ENCODE data around the gene NELL1.

Gene NELL1

DNA sequence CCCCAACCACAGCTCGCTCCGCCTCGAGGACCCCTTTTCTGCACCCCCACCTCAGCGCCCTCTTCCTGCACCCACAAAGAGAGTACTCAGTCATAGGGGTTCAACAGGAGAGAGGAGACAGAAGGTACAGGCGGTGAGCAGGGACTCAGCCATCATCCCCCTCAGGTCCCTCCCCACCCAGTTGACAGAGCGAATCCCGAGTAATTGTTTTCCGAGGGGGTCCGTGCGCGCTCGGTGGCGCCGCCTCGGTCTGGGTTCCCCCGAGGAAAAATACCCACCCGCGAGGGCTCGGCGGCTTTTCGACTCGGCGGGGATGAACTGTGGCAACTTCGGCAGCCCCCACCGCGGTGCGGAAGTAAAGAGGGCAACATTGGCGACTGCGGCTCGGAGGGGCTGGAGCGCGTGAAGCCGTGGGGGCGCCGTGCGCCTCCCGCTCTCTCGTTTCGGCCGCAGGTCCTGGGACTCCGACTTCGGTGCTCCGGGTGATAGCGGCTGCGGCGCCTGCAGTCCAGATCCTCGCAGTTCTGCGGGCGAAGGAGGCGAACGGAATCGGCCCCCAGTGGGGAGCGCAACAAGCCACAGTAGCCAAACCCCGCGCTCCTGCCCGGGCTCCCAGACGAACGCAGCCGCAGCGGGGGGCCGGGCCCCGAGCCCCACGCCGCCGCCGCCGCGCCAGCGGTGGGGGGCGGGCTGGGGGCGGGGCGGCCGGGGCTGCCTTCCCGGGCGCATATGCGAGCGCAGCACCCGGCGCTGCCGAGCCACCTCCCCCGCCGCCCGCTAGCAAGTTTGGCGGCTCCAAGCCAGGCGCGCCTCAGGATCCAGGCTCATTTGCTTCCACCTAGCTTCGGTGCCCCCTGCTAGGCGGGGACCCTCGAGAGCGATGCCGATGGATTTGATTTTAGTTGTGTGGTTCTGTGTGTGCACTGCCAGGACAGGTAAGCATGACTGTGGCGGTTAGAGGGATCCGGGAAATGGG is at the start of gene NELL1:
Gene NELL1 (plus strand): TSS at position 743 of the 976 bp plus-strand sequence.
- no peak for FAIRE-seq

DNA sequence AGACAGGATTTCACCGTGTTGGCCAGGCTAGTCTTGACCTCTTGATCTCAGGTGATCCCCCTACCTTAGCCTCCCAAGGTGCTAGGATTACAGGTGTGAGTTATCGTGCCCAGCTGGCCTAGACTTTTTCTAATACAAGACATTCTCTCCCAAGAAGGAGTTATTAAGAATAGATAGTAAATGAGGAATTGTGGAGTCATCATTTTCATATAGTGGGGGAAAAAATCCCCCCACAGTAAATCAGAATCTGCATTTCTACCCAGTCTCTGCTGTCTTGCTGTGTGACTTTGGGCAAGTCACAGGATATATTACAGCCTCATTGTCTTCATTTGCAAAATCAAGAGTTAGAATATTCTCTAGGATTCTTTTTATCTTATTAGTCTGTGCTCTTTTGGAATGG is 48.4 kb upstream of the NELL1 start:
- FAIRE-seq: no peak

DNA sequence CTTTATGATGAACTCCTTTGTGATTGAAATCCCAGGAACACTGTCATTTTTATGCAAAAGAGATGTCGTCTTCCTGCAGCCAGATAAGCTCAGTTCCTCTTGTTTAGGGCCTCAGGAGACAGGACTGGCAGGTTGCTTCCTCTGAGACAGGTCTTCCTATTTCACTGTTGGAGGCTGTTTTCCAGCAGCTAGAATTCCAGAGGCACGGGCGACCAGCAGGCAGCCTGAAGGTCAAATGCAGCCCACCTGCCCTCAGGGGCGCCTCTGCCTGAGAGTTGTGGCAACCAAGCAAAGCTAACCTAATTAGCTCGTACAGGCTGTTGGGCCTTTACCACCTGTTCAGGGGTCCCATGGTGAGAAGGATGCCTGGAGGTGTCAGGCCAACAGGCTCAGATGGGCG is 47.7 kb upstream of the NELL1 start:
- FAIRE-seq: no peak

DNA sequence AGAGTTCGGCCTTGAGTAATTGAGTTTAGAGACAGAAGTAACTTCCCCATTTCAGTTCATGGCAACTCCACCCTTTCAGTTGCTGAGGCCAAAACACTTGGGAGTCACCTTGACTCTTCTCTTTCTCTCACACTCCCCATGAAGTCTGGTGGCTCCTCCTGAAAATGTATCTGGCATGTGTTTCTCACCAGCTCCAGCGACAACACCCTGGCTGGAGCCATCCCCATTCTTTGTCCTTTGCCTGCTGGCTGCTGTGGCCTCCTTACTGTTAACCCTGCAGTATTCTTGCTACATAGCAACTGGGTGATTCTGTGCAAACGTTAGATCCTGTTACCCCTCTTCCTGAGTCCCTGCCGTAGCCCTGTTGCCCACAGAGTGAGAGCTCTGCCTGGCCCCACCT is 46.1 kb upstream of the NELL1 start:
- no peak for FAIRE-seq

DNA sequence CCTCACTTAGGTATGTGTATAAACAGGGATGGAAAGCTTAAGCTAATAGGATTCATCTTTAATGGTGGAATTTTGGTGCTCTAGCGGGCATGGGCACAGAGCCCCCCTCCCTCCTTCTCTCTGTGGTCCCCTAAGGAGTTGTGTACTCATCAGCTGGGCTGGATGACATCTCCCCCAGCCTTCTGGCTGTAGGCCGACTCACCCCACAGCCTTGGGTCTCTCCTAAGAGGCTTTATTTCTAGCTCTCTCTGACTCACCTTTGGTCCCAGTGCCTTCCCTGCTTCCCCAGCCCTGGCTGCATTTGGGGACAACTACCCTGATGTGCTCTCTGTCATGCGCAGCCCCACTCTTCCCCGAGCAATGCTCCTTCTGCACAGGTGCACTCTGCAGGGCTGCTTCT is 43.1 kb upstream of the NELL1 start:
- no peak for FAIRE-seq

DNA sequence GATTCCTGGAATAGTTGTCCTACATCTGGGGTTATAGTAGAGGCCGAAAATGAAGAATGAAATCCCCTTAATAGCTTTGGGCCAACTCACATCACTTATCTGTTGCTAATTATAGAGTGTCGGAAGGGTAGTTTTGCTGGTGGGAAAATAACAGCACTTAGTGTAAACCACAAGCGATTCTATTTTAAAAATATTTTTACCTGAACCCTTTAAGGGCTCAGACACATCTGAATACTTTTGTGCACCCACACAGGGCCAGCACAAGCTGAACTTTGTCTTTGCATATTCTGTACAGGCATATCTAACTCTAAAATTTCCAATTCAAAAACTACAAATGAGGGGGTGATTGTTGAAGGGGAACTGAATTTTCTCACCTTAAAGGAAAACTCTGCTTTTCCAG is 42.4 kb upstream of the NELL1 start:
- FAIRE-seq: no peak

DNA sequence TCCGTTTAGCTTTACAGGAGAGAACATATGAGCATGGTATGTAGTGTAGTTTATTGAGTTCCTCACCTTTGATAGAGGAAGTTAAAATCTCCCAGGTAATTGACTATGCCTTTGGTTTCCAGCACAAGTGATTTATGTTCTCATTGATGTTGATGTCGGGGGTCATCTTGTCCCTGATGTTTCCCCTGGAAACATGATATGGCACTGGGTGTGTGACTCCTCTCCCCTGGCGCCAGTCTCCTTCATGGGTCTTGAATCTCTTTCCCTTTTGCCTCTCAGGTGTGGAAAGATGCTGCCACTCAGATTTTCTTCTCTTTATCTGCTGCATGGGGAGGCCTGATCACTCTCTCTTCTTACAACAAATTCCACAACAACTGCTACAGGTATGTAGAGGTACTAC is 41.7 kb upstream of the NELL1 start:
- FAIRE-seq: no peak

DNA sequence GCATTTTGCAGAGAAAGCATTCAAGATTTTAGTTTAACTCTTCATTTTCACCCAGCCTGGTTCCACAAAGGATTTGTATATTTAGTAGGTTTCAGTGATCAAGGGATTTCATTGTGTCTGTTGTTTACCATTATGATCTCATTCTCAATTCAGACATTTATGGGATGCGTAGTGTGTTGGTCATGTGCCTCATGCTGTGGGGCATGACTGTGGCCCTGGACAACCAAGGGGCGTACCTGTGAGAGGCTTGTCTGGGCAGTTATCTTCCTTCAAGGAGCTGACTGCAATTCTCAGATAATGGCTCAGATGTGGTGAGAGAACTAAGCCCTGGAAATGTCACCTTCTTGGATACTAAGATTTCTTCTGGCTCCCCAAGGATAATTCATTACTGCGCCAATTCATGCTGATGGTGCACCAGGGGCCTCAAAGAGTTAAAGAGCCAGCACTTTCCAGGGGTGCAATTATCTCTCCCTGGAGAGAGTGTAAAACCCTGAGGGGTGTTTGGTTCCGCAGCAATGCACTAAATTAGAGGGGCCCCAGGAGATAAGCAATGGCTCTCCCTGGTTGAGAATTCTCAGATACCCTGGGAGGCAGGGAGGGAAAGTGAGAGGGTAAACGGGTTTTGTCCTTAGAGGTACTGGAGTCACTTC is 37.7 kb upstream of the NELL1 start:
- FAIRE-seq: no peak

DNA sequence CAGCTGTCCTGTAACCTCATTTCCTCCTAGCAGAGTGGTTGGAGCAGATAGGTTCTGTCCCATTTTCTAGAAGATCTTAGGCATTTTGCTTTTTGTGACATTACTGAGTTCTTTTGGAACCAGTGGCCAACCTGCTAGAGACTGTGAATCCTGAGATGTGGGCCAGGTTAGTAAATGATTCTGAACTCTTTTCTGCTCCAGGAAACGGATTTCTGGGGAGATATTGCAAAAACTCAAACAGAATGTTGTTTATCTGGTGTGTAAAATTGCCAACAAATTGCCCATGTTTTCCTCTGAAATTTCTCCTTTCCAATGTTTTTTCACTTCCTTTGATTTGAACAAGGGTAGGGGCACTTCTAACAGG is 37.2 kb upstream of the NELL1 start:
- no peak for FAIRE-seq

DNA sequence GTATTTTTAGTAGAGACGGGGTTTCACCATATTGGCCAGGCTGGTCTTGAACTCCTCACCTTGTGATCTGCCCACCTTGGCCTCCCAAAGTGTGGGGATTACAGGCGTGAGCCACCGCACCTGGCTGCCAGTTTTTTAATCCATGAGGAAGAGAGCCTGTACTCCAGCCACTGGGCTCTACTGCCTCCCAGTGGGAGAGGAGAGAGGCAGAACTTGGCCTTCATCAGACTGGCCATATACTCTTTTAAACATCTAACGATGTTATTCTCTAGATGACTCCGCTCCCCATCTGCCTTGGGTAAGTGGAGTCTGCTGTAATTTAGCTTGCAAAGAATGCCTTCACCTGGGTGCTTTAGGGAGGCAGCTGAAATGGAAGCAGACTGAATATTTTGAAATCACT is 35.3 kb upstream of the NELL1 start:
- FAIRE-seq: no peak

DNA sequence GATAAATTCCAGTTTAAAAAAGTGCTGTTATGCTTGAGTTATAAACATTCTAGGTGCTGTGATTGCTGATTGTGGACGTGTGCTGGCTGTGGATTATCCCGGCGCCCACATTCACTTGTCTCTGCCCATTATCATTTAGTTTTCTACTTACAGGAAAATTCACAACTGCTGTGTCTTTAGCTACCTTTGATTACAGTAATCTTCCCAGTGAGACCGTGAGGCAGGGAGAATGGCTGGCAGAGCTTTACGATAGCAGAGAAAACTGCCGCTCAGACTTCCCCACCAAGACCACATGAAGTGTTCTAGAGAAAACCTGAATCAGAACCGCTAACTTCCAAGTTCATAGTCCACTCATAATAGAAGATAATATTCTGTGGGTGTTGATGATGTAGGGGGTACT is 34.6 kb upstream of the NELL1 start:
- no peak for FAIRE-seq

DNA sequence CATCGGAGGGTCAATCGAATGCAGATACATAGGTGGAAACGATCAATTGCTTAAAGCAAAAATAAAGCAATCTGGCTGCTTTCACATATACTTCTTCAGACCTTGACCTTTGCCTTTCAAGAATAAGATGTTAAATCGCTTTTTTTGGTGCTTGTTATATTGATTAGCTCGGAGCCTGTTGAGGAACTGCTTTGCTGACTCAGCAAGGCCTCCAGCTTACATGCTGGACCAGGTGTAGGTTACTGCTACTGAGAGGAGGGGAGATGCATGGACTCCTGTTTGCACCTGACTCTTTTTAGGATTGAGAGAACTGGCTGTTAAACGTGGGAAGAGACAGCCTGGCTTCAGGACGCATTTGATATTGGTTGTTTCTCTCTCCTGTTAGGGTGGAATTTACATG is 31.3 kb upstream of the NELL1 start:
- no peak for FAIRE-seq

DNA sequence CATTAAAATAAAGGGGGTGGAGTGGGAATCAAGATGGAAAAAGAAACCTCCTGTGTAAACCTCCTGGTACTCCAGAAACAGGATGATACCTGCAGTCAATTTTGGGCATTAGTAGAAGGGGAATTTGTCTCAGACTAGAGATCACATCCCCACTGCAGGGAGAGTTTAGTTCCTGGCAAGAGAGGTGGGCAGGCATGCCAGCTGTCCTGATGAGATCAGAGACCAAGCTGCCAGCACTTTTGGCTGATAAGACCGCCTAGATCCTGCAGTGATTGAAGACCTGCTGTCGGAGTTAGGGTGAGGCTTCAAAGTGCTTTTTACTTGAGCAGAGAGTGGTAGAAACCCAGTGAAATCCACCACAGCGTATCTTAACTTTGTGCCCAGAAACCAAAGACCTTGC is 29.7 kb upstream of the NELL1 start:
- FAIRE-seq: no peak

DNA sequence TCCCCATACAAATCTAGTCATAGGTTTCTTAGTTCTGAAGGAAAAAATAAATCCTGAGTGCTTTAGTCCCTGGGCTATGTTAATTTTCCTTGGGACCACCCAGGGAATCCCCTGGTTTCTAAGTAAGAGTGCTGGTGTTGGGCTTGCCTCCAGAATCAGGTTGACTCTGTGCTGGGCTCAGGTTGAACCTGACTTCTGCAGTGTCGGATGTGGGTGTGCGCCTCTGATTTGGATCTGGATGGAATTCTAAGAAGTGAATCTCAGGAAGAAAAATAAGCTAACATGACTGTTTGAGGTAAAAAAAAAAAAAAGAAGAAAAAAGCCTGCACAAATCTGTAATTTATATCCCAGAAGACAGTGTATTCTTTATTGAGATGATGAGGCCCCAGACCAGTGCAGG is 29.0 kb upstream of the NELL1 start:
- no peak for FAIRE-seq

DNA sequence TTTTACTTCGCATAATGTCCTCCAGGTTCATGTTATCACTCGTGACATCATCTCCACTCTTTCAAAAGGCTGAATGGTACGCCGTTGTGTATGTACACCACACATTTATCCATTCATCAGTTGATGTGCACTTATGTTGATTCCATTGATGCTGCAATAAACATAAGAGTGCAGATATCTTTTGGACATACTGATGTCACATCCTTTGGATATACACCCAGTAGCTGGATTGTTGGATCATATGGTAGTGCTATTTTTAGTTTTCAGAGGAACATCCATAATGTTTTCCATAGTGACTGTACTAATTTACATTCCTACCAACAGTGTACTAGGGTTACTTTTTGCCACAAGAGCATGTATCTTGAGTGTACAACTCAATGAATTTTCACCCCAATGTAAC is 25.0 kb upstream of the NELL1 start:
- no peak for FAIRE-seq

DNA sequence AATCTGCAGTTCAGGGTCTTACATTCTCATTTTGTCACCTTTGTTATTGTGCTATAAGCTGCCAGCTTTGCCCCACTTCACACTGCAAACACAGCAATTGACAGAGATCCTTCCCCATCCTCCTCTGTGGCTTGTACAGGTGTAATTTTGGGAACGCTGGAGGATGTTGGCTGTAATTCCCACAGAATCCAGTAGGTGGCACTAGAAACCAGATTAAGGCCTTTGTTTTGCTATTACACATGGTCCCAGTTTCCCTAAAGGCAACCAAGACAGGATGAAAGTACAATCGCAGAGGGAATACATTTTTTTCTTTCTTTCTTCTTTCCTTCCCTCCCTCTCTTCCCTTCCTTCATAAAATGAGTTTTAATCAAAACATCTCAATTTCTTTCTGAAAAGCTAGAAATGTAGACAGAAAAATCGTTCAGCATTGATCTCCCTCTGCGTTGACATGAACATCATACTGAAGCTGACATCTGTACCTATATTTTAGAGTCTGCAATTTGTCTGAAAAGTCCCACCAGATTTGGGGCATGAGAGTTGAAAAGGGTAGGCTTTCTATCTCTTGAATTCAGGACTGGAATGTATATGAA is 21.3 kb upstream of the NELL1 start:
- peak; percentile 77 for FAIRE-seq

DNA sequence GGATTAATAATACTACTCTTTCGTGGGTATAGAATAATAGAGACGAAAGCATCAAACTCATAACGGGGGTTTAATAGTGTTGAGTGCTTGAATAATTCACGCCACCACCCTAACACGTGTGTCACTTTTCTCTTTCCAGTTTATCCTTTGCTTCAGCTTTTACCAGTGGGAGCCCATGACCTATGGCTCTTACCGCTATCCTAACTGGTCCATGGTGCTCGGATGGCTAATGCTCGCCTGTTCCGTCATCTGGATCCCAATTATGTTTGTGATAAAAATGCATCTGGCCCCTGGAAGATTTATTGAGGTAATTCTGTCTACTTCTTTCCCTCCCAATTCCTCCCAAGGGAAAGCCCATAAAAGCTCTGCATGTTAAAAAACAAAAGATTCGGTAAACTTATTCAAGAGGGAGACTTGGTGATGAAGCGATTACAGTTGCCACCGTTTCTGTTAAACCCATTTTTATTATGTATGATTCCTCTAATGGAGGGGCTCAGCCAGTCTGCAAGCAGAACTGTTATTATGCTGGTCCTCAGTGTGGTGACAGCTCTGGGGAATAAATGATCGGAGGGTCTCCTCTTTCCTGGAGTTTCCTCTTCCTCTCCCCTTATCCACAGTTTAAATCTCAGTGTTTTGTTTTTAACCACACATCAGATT is 17.1 kb upstream of the NELL1 start:
- no peak for FAIRE-seq

DNA sequence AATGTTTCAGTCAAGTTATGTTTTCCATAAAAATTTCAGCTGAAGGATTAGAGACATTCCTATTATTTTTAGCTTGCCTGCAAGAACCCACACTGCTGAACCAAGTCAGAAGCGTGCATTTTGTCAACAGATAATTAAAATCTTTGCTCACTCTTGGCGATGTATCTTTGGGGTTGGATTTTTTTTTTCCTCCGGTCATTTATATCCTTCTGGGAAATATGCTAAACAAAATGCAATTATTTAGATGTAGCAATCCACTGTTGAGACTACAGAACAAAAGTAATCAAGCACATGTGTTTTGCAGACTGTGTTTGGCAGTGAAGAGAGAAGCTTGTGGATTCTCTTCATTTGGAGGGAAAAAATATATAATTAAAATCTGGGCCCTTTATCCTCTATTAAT is 15.3 kb upstream of the NELL1 start:
- no peak for FAIRE-seq

DNA sequence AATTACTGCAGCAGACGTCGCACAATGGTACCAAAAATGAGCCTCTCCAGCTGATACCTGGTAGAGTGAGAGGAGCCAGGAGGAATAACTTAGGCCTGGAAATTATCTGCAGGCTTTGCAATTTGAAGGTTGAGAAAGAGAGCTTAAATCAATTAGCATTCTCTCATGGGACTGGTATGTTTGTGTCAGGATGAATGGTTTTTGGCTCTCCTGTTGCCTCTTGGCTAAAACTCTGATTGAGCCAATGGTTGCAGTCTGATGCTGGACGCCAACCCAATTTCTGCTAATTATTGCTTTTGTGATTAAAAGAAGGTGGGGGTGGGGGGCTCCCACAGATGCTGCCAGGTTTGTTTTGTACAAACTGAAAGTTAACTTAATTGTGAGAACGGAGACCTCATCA is 12.5 kb upstream of the NELL1 start:
- no peak for FAIRE-seq

DNA sequence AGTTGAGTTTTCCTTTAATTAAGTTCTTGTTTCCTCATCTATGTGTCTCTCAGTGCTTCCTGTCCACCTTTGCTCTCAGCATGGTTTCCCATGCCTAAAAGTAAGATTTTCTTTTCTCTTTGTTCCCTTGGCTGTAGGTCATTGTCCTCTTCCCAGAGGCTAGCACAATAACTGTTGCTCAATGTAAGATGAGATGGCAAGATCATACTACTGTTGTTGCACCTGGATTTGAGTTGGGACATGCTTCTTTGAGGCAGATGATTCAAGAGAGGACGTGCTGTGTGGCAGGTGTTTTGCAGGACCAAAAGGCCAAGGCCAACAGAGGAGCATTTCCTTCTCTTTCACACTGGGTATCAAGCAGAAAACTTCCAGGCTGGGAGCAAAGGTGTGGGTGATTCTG is 11.3 kb upstream of the NELL1 start:
- FAIRE-seq: no peak

DNA sequence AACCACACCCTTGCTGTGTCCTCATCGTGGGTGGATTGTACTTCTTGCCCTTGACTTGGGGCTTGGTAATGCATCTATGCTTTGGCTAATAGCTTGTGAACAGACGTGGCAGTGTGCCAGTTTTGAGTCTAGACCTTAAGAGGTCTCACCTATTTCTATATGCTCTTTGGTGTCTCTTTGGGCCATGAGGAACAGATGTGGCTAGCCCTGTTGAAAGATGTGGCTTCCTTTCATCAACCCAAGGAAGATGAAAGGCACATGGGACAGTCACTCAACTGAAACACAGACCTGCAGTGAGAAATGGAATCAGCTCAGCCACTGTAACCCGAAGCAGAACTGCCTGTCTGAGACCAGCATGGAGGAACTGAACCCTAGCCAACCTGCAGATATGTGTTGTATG is 7.9 kb upstream of the NELL1 start:
- FAIRE-seq: no peak

DNA sequence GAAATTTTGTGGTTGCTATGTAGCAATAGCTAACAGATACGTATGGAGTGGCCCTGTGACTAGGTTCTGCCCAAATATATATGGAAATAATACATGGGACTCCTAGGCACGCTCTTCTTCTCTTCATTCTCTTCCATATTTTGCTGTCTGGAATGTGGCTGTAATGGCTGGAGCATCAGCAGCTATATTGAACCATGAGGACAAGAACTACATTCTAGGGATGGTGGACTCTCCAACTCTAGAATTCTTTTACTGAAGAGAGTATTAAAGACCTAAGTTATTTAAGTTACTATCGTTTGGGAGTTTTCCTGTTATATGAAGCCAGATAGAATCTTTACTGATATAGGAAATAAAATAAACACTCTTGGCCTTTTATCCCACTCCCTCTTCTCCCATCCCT is 7.5 kb upstream of the NELL1 start:
- FAIRE-seq: no peak

DNA sequence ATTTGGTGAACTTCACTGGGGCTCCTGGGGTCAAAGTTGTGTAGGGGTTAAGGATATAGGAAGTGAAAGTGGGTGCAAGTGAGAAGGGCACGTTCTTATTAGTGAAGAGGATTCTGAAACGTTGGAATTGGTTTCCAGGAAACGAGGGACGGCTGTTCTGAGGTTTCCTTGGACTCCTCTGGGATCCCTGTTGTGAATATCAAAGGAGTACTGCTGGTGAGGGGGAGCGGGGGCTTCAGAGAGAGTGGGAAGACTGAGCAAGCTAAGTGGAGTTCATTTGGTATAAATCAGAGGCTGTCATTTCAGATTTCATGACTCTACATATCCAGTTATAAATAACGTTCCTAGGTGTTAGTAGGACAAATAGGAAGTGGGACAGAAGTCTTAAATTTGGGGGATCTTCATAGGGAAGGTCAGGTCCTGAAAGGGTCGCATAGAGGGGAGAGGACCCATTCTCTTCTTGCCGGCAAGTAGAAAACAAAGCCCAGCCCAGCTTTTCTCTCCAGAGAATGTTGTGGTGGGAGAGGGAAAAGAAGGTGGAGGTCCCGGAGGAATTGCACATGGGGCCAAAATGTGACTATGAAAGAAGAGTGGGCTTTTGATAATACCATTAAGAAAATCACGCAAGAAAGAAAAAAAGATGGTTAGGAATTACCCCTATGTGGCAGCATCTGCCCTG is 1.1 kb upstream of the NELL1 start:
- FAIRE-seq: no peak
